ENCODE data around the gene CREB3L2. TPM values are rescaled to one million over a fixed set of nuclear protein-coding genes. Genes with fewer than 3 reads are reported as not detected.

CREB3L2 gene
- total RNA-seq, 1 experiment from 2014 or later: 49.8 TPM

- TF ChIP-seq CEBPB (IDR thresholded peaks at IDR 0.05; ENCODE audit: low read depth) (no peak), FOSL1 (IDR thresholded peaks at IDR 0.05; ENCODE audit: low read depth) (no peak), RAD21 (IDR thresholded peaks at IDR 0.05; ENCODE audit: low read depth) (no peak), EZH2 (IDR thresholded peaks at IDR 0.05) (no peak), ZNF274 (IDR thresholded peaks at IDR 0.05; ENCODE audit: low read depth, low read length) (no peak), ZBTB33 (IDR thresholded peaks at IDR 0.05; ENCODE audit: extremely low read depth, insufficient replicate concordance, low read length) (no peak), YY1 (IDR thresholded peaks at IDR 0.05; ENCODE audit: extremely low read depth, insufficient replicate concordance, low read depth, low read length) (no peak)
Observed at GRCh38 chr7:138021889-138022288, 20.0 kb upstream of the CREB3L2 start (continued).

- ATAC-seq (no peak), DNase-seq (ENCODE audit: low read depth, low spot score) (no peak)
- CTCF ChIA-PET: interaction anchor here (1.2 kb wide), 1 partner anchor 9 kb away, joined by 5 read pairs; no protein-coding TSS in a partner anchor
- Histone ChIP-seq H3K9me2 (ENCODE audit: insufficient read depth) (no peaks in the 10 kb centered on the region), H3K79me2 (ENCODE audit: insufficient read depth, low read length) (no peaks in the 10 kb centered on the region), H3K27ac (ENCODE audit: low read depth, low read length) (no peak overlapping the region), H3K9ac (ENCODE audit: low read length) (no peak overlapping the region), H3K4me3 (replicated peaks in 1 of 2; ENCODE audit: low read depth in 1 of 2, low read length in 2 of 2) (no peak overlapping the region), H3K36me3 (ENCODE audit: control insufficient read depth in 1 of 2, insufficient read depth in 2 of 2, low read length in 2 of 2) (no peaks in the 10 kb centered on the region), H4K20me1 (ENCODE audit: insufficient read depth) (no peaks in the 10 kb centered on the region), H3K27me3 (ENCODE audit: insufficient read depth, low read length) (no peaks in the 10 kb centered on the region), H3K4me2 (ENCODE audit: low read length) (no peak overlapping the region), H2AFZ (ENCODE audit: low read depth, low read length, poor library complexity, severe bottlenecking) (no peak overlapping the region), H3K9me3 (ENCODE audit: control insufficient read depth in 1 of 2, insufficient read depth in 1 of 2, low read depth in 1 of 2, low read length in 2 of 2) (no peaks in the 10 kb centered on the region), H3K4me1 (ENCODE audit: control insufficient read depth in 1 of 2, insufficient read depth in 2 of 2, low read length in 2 of 2) (no peaks in the 10 kb centered on the region)
- TF ChIP-seq ZFX (IDR thresholded peaks at IDR 0.05): no peak
- no peak for TF ChIP-seq MAX (IDR thresholded peaks at IDR 0.05)
- no peak for TF ChIP-seq POLR2A (IDR thresholded peaks at IDR 0.05; ENCODE audit: borderline replicate concordance, extremely low read depth, insufficient read depth, insufficient read length)
- TF ChIP-seq FOSL1 (IDR thresholded peaks at IDR 0.05; ENCODE audit: low read depth): no peak
- no peak for TF ChIP-seq EGR1 (IDR thresholded peaks at IDR 0.05; ENCODE audit: low read depth)
- no peak for TF ChIP-seq YY1 (IDR thresholded peaks at IDR 0.05; ENCODE audit: extremely low read depth, insufficient replicate concordance, low read depth, low read length)
- BruUV-seq (replicated peaks): no TSS peak
- intact Hi-C loops (cut with micrococcal nuclease): no loop called here
- RAD21 ChIA-PET (ENCODE audit: low non-redundant PET in 1 of 2, low total read pairs in 2 of 2, uncharacterized antibody in 2 of 2, unreplicated experiment in 2 of 2): no interaction called here
- POLR2A ChIA-PET: no interaction called here
Observed at GRCh38 chr7:138017992-138018391, 16.1 kb upstream of the CREB3L2 start.

Measured in HCT116 (cell line).